NT2/D1 (cell line): ENCODE results near the gene FNDC3B.

Experiments used
- DNase-seq: peaks from one replicate; pipeline ENCODE4 v3.0.0-alpha.2; 2011; ENCODE audit warnings: low read depth, low spot score
- H3K27me3 ChIP-seq: 2 replicates; pipeline ENCODE4 v1.6.0; 2011; ENCODE audit warnings: mild to moderate bottlenecking; ENCODE audit not compliant: insufficient read length, insufficient read depth
- H3K36me3 ChIP-seq: 2 replicates; pipeline ENCODE4 v1.6.1; 2011; ENCODE audit warnings: mild to moderate bottlenecking, low read length, mixed read lengths; ENCODE audit not compliant: insufficient read depth, insufficient read length
- H3K4me1 ChIP-seq: 2 replicates; pipeline ENCODE4 v1.5.1; 2011; ENCODE audit not compliant: insufficient read depth, insufficient read length
- H3K4me3 ChIP-seq: 2 replicates; pipeline ENCODE4 v1.5.1; 2011; ENCODE audit warnings: low read depth; ENCODE audit not compliant: insufficient read length
- H3K9ac ChIP-seq: 2 replicates; pipeline ENCODE4 v1.6.0; 2011; ENCODE audit warnings: low read depth; ENCODE audit not compliant: insufficient read length
- H3K9me3 ChIP-seq: 2 replicates; pipeline ENCODE4 v1.5.1; 2011; ENCODE audit warnings: mild to moderate bottlenecking, low read length; ENCODE audit not compliant: insufficient read depth
- SUZ12 ChIP-seq: IDR thresholded peaks from 2 replicates; pipeline ENCODE4 v1.6.1; 2011; ENCODE audit not compliant: insufficient read length, insufficient read depth; ENCODE audit errors: extremely low read depth
- YY1 ChIP-seq: IDR thresholded peaks from 2 replicates; pipeline ENCODE4 v1.6.1; 2011; ENCODE audit not compliant: insufficient read length, insufficient read depth
- ZNF274 ChIP-seq: IDR thresholded peaks from 2 replicates; pipeline ENCODE4 v1.6.1; 2011; ENCODE audit warnings: mild to moderate bottlenecking, low read depth, low read length

FNDC3B gene

GRCh38 chr3:172343979-172344378, 304.6 kb downstream of the FNDC3B start:
- Histone ChIP-seq H3K36me3 (peaks cover 76% of the 10 kb centered on the region), H3K4me3 (no peak overlapping the region), H3K9ac (no peak overlapping the region), H3K4me1 (no peaks in the 10 kb centered on the region), H3K27me3 (no peaks in the 10 kb centered on the region), H3K9me3 (no peaks in the 10 kb centered on the region)
- no peak for TF ChIP-seq ZNF274
- no peak for TF ChIP-seq YY1
- no peak for TF ChIP-seq SUZ12
- no peak for DNase-seq

GRCh38 chr3:172346161-172346560, 306.8 kb downstream of the FNDC3B start:
- Histone ChIP-seq H3K27me3 (no peaks in the 10 kb centered on the region), H3K4me1 (no peaks in the 10 kb centered on the region), H3K4me3 (no peak overlapping the region), H3K36me3 (peaks cover 78% of the 10 kb centered on the region), H3K9ac (no peak overlapping the region), H3K9me3 (no peaks in the 10 kb centered on the region)
- DNase-seq: no peak
- TF ChIP-seq YY1: no peak
- no peak for TF ChIP-seq ZNF274
- no peak for TF ChIP-seq SUZ12

- TF ChIP-seq SUZ12 (no peak), YY1 (no peak), ZNF274 (no peak)
- H3K4me3 ChIP-seq: no peak overlapping the region
- H3K4me1 ChIP-seq: no peaks in the 10 kb centered on the region
- H3K27me3 ChIP-seq: no peaks in the 10 kb centered on the region
- H3K36me3 ChIP-seq: peaks cover 75% of the 10 kb centered on the region
- H3K9ac ChIP-seq: no peak overlapping the region
- DNase-seq: no peak
- no peaks in the 10 kb centered on the region for H3K9me3 ChIP-seq
These were observed 308.7 kb downstream of the FNDC3B start for GRCh38 chr3:172347895-172348679.

- TF ChIP-seq SUZ12: no peak
- TF ChIP-seq ZNF274: no peak
- no peak for TF ChIP-seq YY1
- Histone ChIP-seq H3K36me3 (peaks cover 77% of the 10 kb centered on the region), H3K27me3 (no peaks in the 10 kb centered on the region), H3K9me3 (no peaks in the 10 kb centered on the region), H3K4me1 (no peaks in the 10 kb centered on the region), H3K4me3 (no peak overlapping the region), H3K9ac (no peak overlapping the region)
- DNase-seq: no peak
These were observed 312.6 kb downstream of the FNDC3B start for GRCh38 chr3:172351895-172352466.

- H3K4me1 ChIP-seq: no peaks in the 10 kb centered on the region
- H3K9ac ChIP-seq: no peak overlapping the region
- no peak for DNase-seq
- peaks cover 70% of the 10 kb centered on the region for H3K36me3 ChIP-seq
- H3K9me3 ChIP-seq: no peaks in the 10 kb centered on the region
- TF ChIP-seq SUZ12 (no peak), ZNF274 (no peak), YY1 (no peak)
- H3K4me3 ChIP-seq: no peak overlapping the region
- H3K27me3 ChIP-seq: no peaks in the 10 kb centered on the region
These were observed 313.4 kb downstream of the FNDC3B start for GRCh38 chr3:172352786-172353185.

GRCh38 chr3:172354931-172355499, 315.6 kb downstream of the FNDC3B start:
- TF ChIP-seq ZNF274: no peak
- TF ChIP-seq SUZ12: no peak
- H3K4me3 ChIP-seq: no peak overlapping the region
- no peak for DNase-seq
- H3K9me3 ChIP-seq: no peaks in the 10 kb centered on the region
- no peak overlapping the region for H3K9ac ChIP-seq
- H3K27me3 ChIP-seq: no peaks in the 10 kb centered on the region
- H3K36me3 ChIP-seq: peaks cover 67% of the 10 kb centered on the region
- H3K4me1 ChIP-seq: no peaks in the 10 kb centered on the region

- Histone ChIP-seq H3K27me3 (no peaks in the 10 kb centered on the region), H3K36me3 (peaks cover 59% of the 10 kb centered on the region), H3K4me1 (no peaks in the 10 kb centered on the region), H3K4me3 (no peak overlapping the region), H3K9ac (no peak overlapping the region), H3K9me3 (no peaks in the 10 kb centered on the region)
- no peak for DNase-seq
- TF ChIP-seq ZNF274 (no peak), YY1 (no peak), SUZ12 (no peak)
These were observed 316.5 kb downstream of the FNDC3B start for GRCh38 chr3:172355836-172356235.
